ENCODE data around the gene ARID3A.
"Not testable (repeated sequence)": the region's sequence is repeated elsewhere in the genome, so short reads cannot be mapped to it uniquely, and the experiment has no call there.

ARID3A gene

GRCh38 chr19:948842-949496, 23.1 kb downstream of the ARID3A start:
- no peak for DNase-seq (ENCODE audit: low read depth)

GRCh38 chr19:950352-951066, 24.7 kb downstream of the ARID3A start:
- no peak for DNase-seq (ENCODE audit: low read depth)

GRCh38 chr19:952049-952679, 26.3 kb downstream of the ARID3A start:
- no peak for DNase-seq (ENCODE audit: low read depth)

- DNase-seq (ENCODE audit: low read depth), result no peak
These were observed 27.0 kb downstream of the ARID3A start for GRCh38 chr19:952680-953444.

- no peak for DNase-seq (ENCODE audit: low read depth)
These were observed 27.8 kb downstream of the ARID3A start for GRCh38 chr19:953445-954271.

GRCh38 chr19:954272-954671, 28.4 kb downstream of the ARID3A start:
- DNase-seq (ENCODE audit: low read depth), result no peak

GRCh38 chr19:954672-955494, 29.0 kb downstream of the ARID3A start:
- DNase-seq (ENCODE audit: low read depth), result no peak

- DNase-seq (ENCODE audit: low read depth), result no peak
These were observed 30.2 kb downstream of the ARID3A start for GRCh38 chr19:955803-956765.

GRCh38 chr19:956766-957440, 31.1 kb downstream of the ARID3A start:
- no peak for DNase-seq (ENCODE audit: low read depth)

- DNase-seq (ENCODE audit: low read depth), result not testable (repeated sequence)
These were observed 31.7 kb downstream of the ARID3A start for GRCh38 chr19:957578-957977.

GRCh38 chr19:958967-959855, 33.4 kb downstream of the ARID3A start:
- no peak for DNase-seq (ENCODE audit: low read depth)

- DNase-seq (ENCODE audit: low read depth), result no peak
These were observed 34.2 kb downstream of the ARID3A start for GRCh38 chr19:960020-960419.

- DNase-seq (ENCODE audit: low read depth), result no peak
These were observed 34.7 kb downstream of the ARID3A start for GRCh38 chr19:960601-960938.

- DNase-seq (ENCODE audit: low read depth), result no peak
These were observed 36.2 kb downstream of the ARID3A start for GRCh38 chr19:961866-962620.

GRCh38 chr19:962683-963400, 37.0 kb downstream of the ARID3A start:
- DNase-seq (ENCODE audit: low read depth), result no peak

- DNase-seq (ENCODE audit: low read depth), result no peak
These were observed 37.7 kb downstream of the ARID3A start for GRCh38 chr19:963486-963951.

GRCh38 chr19:964116-964520, 38.3 kb downstream of the ARID3A start:
- DNase-seq (ENCODE audit: low read depth), result no peak

Measured in non-pigmented ciliary epithelial cell (primary cell).